Lower leg skin (tissue), 4 donors: ENCODE results near the gene ATP9A. TPM values are rescaled to one million over a fixed set of nuclear protein-coding genes. Genes with fewer than 3 reads are reported as not detected.

Experiments used
- DNase-seq, 2 donors: peaks; one replicate each; pipeline ENCODE4 v3.0.0-alpha.2; 2019; ENCODE audit warnings: low spot score in 2 of 2
- H3K4me3 ChIP-seq: fragments of 200-600 bp; sonication (generic); 2 replicates; pipeline ENCODE4 v1.5.1; 2017; ENCODE audit warnings: mild to moderate bottlenecking, low read depth; ENCODE audit not compliant: poor library complexity, severe bottlenecking
- CTCF ChIP-seq, 3 donors: fragments of 450-650 bp; IDR thresholded peaks; one replicate each; pipeline ENCODE4 v1.5.1; 2016; ENCODE audit warnings: antibody characterized with exemption in 3 of 3, mild to moderate bottlenecking in 3 of 3, moderate library complexity in 2 of 3
- POLR2A ChIP-seq, 2 donors: fragments of 450-650 bp; IDR thresholded peaks; one replicate each; pipeline ENCODE4 v1.6.1; 2016 to 2017; ENCODE audit warnings: antibody characterized with exemption in 2 of 2, mild to moderate bottlenecking in 1 of 2, moderate library complexity in 1 of 2
- WGBS, 2 donors: methylation state at CpG; one replicate each; pipeline ENCODE4 v1.1.5; 2018; 5-methylcytosine and 5-hydroxymethylcytosine counted together
- intact Hi-C: fragments of 100-400 bp; cut with DNase I; formaldehyde crosslinking; loops from one replicate; pipeline ENCODE4 v1.15.0; 2023; ENCODE audit warnings: low total_unique reads
- total RNA-seq, 4 donors: library from RNA; depleted of rRNA; stranded (reverse); fragments of >200 nt; gene quantifications; one replicate each; pipeline ENCODE4 v1.1.0, GENCODE V29; 2016

The ATP9A gene
- total RNA-seq, 4 donors from 2014 or later: 14.1 to 23.6 (median 16.1) TPM

GRCh38 chr20:51695574-51696303 is 72.5 kb downstream of the ATP9A start:
- WGBS, 2 donors: 11 to 13% methylated on average over 14 of the region's 14 CpGs
- no peak for TF ChIP-seq POLR2A (IDR thresholded peaks at IDR 0.05)
- no peak for TF ChIP-seq CTCF (IDR thresholded peaks at IDR 0.05)
- H3K4me3 ChIP-seq: no peak overlapping the region
- DNase-seq: no peak
- intact Hi-C loops: no loop called here

GRCh38 chr20:51692806-51693400 is 75.3 kb downstream of the ATP9A start:
- H3K4me3 ChIP-seq: no peak overlapping the region
- TF ChIP-seq POLR2A (IDR thresholded peaks at IDR 0.05): no peak
- TF ChIP-seq CTCF (IDR thresholded peaks at IDR 0.05): no peak
- WGBS, 2 donors: 91 to 94% methylated on average over 13 of the region's 13 CpGs
- intact Hi-C loops: no loop called here
- DNase-seq: no peak

- TF ChIP-seq CTCF (IDR thresholded peaks at IDR 0.05) (no peak), POLR2A (IDR thresholded peaks at IDR 0.05) (no peak)
- intact Hi-C loops: no loop called here
- H3K4me3 ChIP-seq: no peak overlapping the region
- DNase-seq: no peak
- 97 to 98% methylated on average over 3 of the region's 3 CpGs for WGBS, 2 donors
Measured at GRCh38 chr20:51691703-51692102, 76.5 kb downstream of the ATP9A start.

GRCh38 chr20:51688600-51689244 is 79.5 kb downstream of the ATP9A start:
- no peak for TF ChIP-seq CTCF (IDR thresholded peaks at IDR 0.05)
- no peak for TF ChIP-seq POLR2A (IDR thresholded peaks at IDR 0.05)
- WGBS, 2 donors: 83 to 87% methylated on average over 19 of the region's 19 CpGs
- no peak for DNase-seq
- intact Hi-C loops: no loop called here
- no peak overlapping the region for H3K4me3 ChIP-seq

- TF ChIP-seq CTCF (IDR thresholded peaks at IDR 0.05) (no peak), POLR2A (IDR thresholded peaks at IDR 0.05) (no peak)
- WGBS, 2 donors: 88 to 93% methylated on average over 3 of the region's 3 CpGs
Measured at GRCh38 chr20:51687630-51688029, 80.6 kb downstream of the ATP9A start.

More at GRCh38 chr20:51687630-51688029, 80.6 kb downstream of the ATP9A start:
- intact Hi-C loops: no loop called here
- no peak overlapping the region for H3K4me3 ChIP-seq
- DNase-seq: no peak
